Transverse colon (tissue), 4 donors: ENCODE results near the gene PACRG. TPM values are rescaled to one million over a fixed set of nuclear protein-coding genes. Genes with fewer than 3 reads are reported as not detected.

ENCODE experiments used
- DNase-seq: peaks from one replicate; pipeline ENCODE4 v3.0.0-alpha.2; 2019
- H3K27ac ChIP-seq, 4 donors: fragments of 200-600 bp; sonication (generic); 2 replicates each; pipeline ENCODE4 v1.5.1; 2016 to 2018; ENCODE audit warnings: inconsistent platforms in 4 of 4
- H3K27me3 ChIP-seq: fragments of 200-600 bp; sonication (generic); 2 replicates; pipeline ENCODE4 v1.5.1; 2017; ENCODE audit warnings: inconsistent platforms
- H3K36me3 ChIP-seq, 4 donors: fragments of 200-600 bp; sonication (generic); 2 replicates each; pipeline ENCODE4 v1.5.1; 2017 to 2019; ENCODE audit warnings: inconsistent platforms in 4 of 4
- H3K4me1 ChIP-seq, 4 donors: fragments of 200-600 bp; sonication (generic); 2 replicates each; pipeline ENCODE4 v1.5.1; 2017 to 2020; ENCODE audit warnings: inconsistent platforms in 4 of 4
- H3K4me3 ChIP-seq, 4 donors: fragments of 200-600 bp; sonication (generic); 1 replicate in 1 of 4; 2 replicates in 3 of 4; pipeline versions ENCODE4 v1.5.1 to v1.6.1; 2017 to 2019; ENCODE audit warnings: inconsistent platforms in 4 of 4
- H3K9me3 ChIP-seq, 2 donors: fragments of 200-600 bp; sonication (generic); 2 replicates each; pipeline ENCODE4 v1.5.1; 2017 to 2019; ENCODE audit warnings: inconsistent platforms in 2 of 2
- CTCF ChIP-seq, 5 experiments: fragments of 200-600 bp in 3 of 5; fragments of 450-650 bp in 2 of 5; sonication (generic) in 3 of 5; IDR thresholded peaks; 1 replicate in 2 of 5; 2 replicates in 3 of 5; pipeline ENCODE4 v1.5.1; 2016 to 2017; ENCODE audit warnings: antibody characterized with exemption in 5 of 5, inconsistent platforms in 3 of 5, mild to moderate bottlenecking in 2 of 5, moderate library complexity in 1 of 5
- EP300 ChIP-seq: sonication (generic); formaldehyde crosslinking; IDR thresholded peaks from one replicate; pipeline ENCODE4 v1.6.1; 2017; ENCODE audit warnings: antibody characterized with exemption, low read depth
- POLR2A ChIP-seq: fragments of 450-650 bp; IDR thresholded peaks from one replicate; pipeline ENCODE4 v1.6.1; 2016; ENCODE audit warnings: antibody characterized with exemption, mild to moderate bottlenecking, moderate library complexity
- POLR2AphosphoS5 ChIP-seq, 3 donors: sonication (generic); formaldehyde crosslinking; IDR thresholded peaks; one replicate each; pipeline ENCODE4 v1.6.1; 2016; ENCODE audit warnings: antibody characterized with exemption in 3 of 3
- WGBS, 2 donors: methylation state at CpG; one replicate each; pipeline ENCODE4 v1.1.5; 2018; ENCODE audit warnings: low coverage in 1 of 2; 5-methylcytosine and 5-hydroxymethylcytosine counted together
- in situ Hi-C, 4 donors: fragments of 200-750 bp; cut with MboI; loops; one replicate each; pipeline versions ENCODE4 v1.15.0 to v1.15.1; 2017; ENCODE audit warnings: low sequenced_read_pairs in 3 of 4, low pct_ligation_motif_present in 1 of 4, low pct_unique_long_range_greater_than_20kb in 1 of 4
- intact Hi-C: fragments of 100-400 bp; cut with DNase I; formaldehyde crosslinking; loops from one replicate; pipeline ENCODE4 v1.15.1; 2023; ENCODE audit warnings: low total_unique reads
- total RNA-seq, 4 donors: library from RNA; depleted of rRNA; stranded (reverse); fragments of >200 nt; gene quantifications; one replicate each; pipeline ENCODE4 v1.1.0, GENCODE V29; 2016

The PACRG gene
- total RNA-seq, 4 donors from 2014 or later, result 1.2 to 13.8 (median 1.4) TPM; not detected in 1

DNA sequence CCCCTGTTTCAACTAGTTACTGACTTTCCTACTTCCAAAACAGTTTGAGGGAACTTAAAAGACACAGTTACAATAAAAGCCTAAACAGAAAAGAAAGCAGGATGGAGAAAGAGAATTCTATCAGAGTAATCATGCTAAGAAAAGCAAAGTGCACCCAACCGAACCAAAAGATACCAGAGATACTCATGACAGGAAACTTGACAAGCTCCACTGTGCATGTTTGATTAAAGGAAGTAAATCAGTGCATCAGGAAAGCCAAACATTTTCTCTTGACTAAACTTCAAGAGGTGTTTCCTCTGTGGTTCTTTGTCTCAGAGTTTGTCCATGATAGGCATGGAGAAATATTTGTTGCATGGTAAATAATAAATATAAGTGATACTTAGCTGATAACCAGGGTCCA, 138.9 kb downstream of the PACRG start:
- Histone ChIP-seq H3K36me3 (no peaks in the 10 kb centered on the region), H3K27ac (no peak overlapping the region), H3K4me1 (no peaks in the 10 kb centered on the region), H3K9me3 (no peaks in the 10 kb centered on the region), H3K4me3 (no peak overlapping the region), H3K27me3 (no peaks in the 10 kb centered on the region)
- 56 to 75% methylated on average over 1 of the region's 1 CpG for WGBS, 2 donors
- in situ Hi-C loops, result no loop called here
- TF ChIP-seq POLR2A (no peak), EP300 (no peak), POLR2AphosphoS5 (IDR thresholded peaks at IDR 0.05) (no peak), CTCF (IDR thresholded peaks at IDR 0.05) (no peak)
- no peak for DNase-seq
- intact Hi-C loops, result no loop called here

DNA sequence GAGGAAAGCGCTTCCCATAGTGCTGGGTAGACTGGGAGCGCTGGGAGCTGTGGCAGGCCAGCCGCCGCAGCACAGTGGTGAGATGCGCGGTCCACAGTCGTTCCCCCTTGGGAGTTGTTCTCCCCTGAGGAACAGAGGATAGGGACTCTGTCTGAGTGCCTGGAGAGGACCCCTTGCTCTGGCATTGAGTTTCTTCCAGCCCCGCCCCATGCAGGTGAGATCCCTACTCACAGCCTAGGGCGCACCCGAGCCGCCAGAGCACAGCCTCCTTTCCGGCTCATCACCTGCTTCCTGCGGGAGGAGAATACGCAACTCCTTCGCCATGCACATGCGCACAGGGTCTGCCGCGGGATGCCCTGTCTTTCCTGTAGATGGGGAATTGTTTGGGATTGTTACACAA, 140.6 kb downstream of the PACRG start:
- in situ Hi-C loops, result no loop called here
- Histone ChIP-seq H3K27me3 (no peaks in the 10 kb centered on the region), H3K27ac (no peak overlapping the region), H3K9me3 (no peaks in the 10 kb centered on the region), H3K4me1 (no peaks in the 10 kb centered on the region), H3K4me3 (no peak overlapping the region), H3K36me3 (no peaks in the 10 kb centered on the region)
- TF ChIP-seq POLR2A (no peak), POLR2AphosphoS5 (IDR thresholded peaks at IDR 0.05) (no peak), CTCF (IDR thresholded peaks at IDR 0.05) (no peak), EP300 (no peak)
- intact Hi-C loops, result no loop called here
- 92 to 100% methylated on average over 3 to 18 of the region's 18 CpGs for WGBS, 2 donors
- DNase-seq, result no peak

- Histone ChIP-seq H3K9me3 (no peaks in the 10 kb centered on the region), H3K4me3 (no peak overlapping the region), H3K4me1 (no peaks in the 10 kb centered on the region), H3K27ac (no peak overlapping the region), H3K36me3 (no peaks in the 10 kb centered on the region), H3K27me3 (no peaks in the 10 kb centered on the region)
- intact Hi-C loops (no loop called here), in situ Hi-C loops (no loop called here)
- no peak for DNase-seq
- 77 to 100% methylated on average over 1 of the region's 1 CpG for WGBS, 2 donors
- no peak for TF ChIP-seq POLR2AphosphoS5 (IDR thresholded peaks at IDR 0.05)
- TF ChIP-seq EP300, result no peak
- no peak for TF ChIP-seq POLR2A
- no peak for TF ChIP-seq CTCF (IDR thresholded peaks at IDR 0.05)
Observed at GRCh38 chr6:162871966-162872365, 144.2 kb downstream of the PACRG start.

DNA sequence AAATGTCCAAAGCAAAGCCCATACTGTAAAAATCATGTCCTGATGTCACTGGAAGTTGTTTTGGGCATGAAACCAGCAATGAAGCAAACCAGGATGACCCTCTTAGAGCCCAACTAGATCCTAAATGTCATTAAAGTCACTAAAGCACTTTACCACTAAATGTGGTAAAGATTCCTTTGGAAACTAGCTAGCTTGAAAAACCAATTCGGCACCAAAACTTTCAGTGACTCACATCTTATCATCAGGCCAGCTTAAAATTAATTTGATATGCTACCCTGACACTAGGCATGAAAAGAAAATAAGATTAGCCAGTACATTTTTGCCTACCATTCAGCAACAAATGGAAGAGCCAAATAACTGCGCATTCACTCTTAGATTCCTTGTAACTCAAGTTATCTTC, 145.8 kb downstream of the PACRG start:
- no peaks in the 10 kb centered on the region for H3K36me3 ChIP-seq
- no peaks in the 10 kb centered on the region for H3K27me3 ChIP-seq
- H3K9me3 ChIP-seq, result no peaks in the 10 kb centered on the region
- TF ChIP-seq POLR2A, result no peak
- no peak for TF ChIP-seq POLR2AphosphoS5 (IDR thresholded peaks at IDR 0.05)
- no peak for TF ChIP-seq EP300
- no peak for TF ChIP-seq CTCF (IDR thresholded peaks at IDR 0.05)
- intact Hi-C loops, result no loop called here
- H3K27ac ChIP-seq, result no peak overlapping the region
- WGBS, 2 donors, result 80 to 91% methylated on average over 2 of the region's 2 CpGs
- in situ Hi-C loops, result no loop called here
- no peak overlapping the region for H3K4me3 ChIP-seq
- H3K4me1 ChIP-seq, result no peaks in the 10 kb centered on the region
- no peak for DNase-seq
